K562 (cell line): ENCODE measurements around the gene MAP2. TPM values are rescaled to one million over a fixed set of nuclear protein-coding genes. Genes with fewer than 3 reads are reported as not detected.

Source experiments
- ATAC-seq: fragments of 200-7000 bp; cut with Tn5 transposase; 3 replicates; pipeline ENCODE4 v1.9.1; 2020; ENCODE audit warnings: moderate library complexity
- BruUV-seq: library from RNA; stranded (reverse); fragments of 400-500 nt; replicated peaks from 2 replicates; lab custom pipeline; 2021; lab: Mats Ljungman, UMichigan
- CTCF ChIA-PET: fragments of 300-600 bp; formaldehyde crosslinking; extraction: SDS; loops from one replicate; lab custom pipeline; 2021; ENCODE audit warnings: low intra/inter-chr PET ratio; lab: Yijun Ruan, JAX
- POLR2A ChIA-PET: fragments of 300-600, 350-650 bp; sonication (Branson Sonifier 250); formaldehyde crosslinking; extraction: SDS; loops from one replicate; lab custom pipeline; 2021; ENCODE audit warnings: antibody characterized with exemption, inconsistent platforms; lab: Yijun Ruan, JAX
- DNase-seq, 4 experiments: peaks; one replicate each; pipeline versions ENCODE4 v3.0.0 to v3.0.0-alpha.2; 2011 to 2018; ENCODE audit warnings: low spot score in 3 of 4, mixed read lengths in 3 of 4; ENCODE audit errors: extremely low read depth in 1 of 4
- FAIRE-seq: peaks from 2 replicates; lab custom pipeline; 2011; peaks lifted over from hg19 to GRCh38; lab: Jason Lieb, UNC
- H2AFZ ChIP-seq: 2 replicates; pipeline ENCODE4 v1.6.0; 2011; ENCODE audit warnings: low read depth, low read length, control low read depth, inconsistent platforms
- H3K27ac ChIP-seq: fragments of 200-600 bp; 3 replicates; pipeline ENCODE4 v1.8.0; 2011; ENCODE audit warnings: low read depth, mild to moderate bottlenecking, control low read depth, inconsistent platforms, low read length, moderate library complexity, mixed read lengths; ENCODE audit errors: extremely low read depth
- H3K27me3 ChIP-seq, 2 experiments: fragments of 300-600 bp in 1 of 2; 2 replicates in 1 of 2; 3 replicates in 1 of 2; pipeline versions ENCODE4 v1.6.0 to v1.8.0; 2011; ENCODE audit warnings: inconsistent platforms in 2 of 2, low read length in 2 of 2, mild to moderate bottlenecking in 1 of 2, mixed read lengths in 1 of 2, moderate library complexity in 1 of 2; ENCODE audit not compliant: control insufficient read depth in 2 of 2, insufficient read depth in 2 of 2
- H3K36me3 ChIP-seq: fragments of 300-600 bp; 3 replicates; pipeline ENCODE4 v1.8.0; 2011; ENCODE audit warnings: mild to moderate bottlenecking, low read length, inconsistent platforms; ENCODE audit not compliant: control insufficient read depth, insufficient read depth
- H3K4me1 ChIP-seq, 2 experiments: fragments of 200-600 bp in 1 of 2; replicated peaks in 1 of 2; 2 replicates in 1 of 2; 3 replicates in 1 of 2; pipeline versions ENCODE4 v1.5.1 to v1.8.0; 2011; ENCODE audit warnings: inconsistent platforms in 2 of 2, low read length in 2 of 2, mild to moderate bottlenecking in 1 of 2, mixed read lengths in 1 of 2, moderate library complexity in 1 of 2; ENCODE audit not compliant: control insufficient read depth in 2 of 2, insufficient read depth in 2 of 2
- H3K4me2 ChIP-seq: 2 replicates; pipeline ENCODE4 v1.6.1; 2011; ENCODE audit warnings: low read length, control low read depth, inconsistent platforms, mixed read lengths; ENCODE audit not compliant: insufficient read depth
- H3K4me3 ChIP-seq: fragments of 200-600 bp; sonication (generic), shearing (Covaris generic); 2 replicates; pipeline ENCODE4 v1.5.1; 2016; ENCODE audit warnings: control low read depth, inconsistent platforms
- H3K79me2 ChIP-seq: fragments of 200-600 bp; 3 replicates; pipeline ENCODE4 v1.8.0; 2011; ENCODE audit warnings: low read length, inconsistent platforms; ENCODE audit not compliant: control insufficient read depth, insufficient read depth
- H3K9ac ChIP-seq, 2 experiments: 2 replicates each; pipeline versions ENCODE4 v1.6.0 to v1.6.1; 2011; ENCODE audit warnings: low read depth in 2 of 2, low read length in 2 of 2, control low read depth in 1 of 2, inconsistent platforms in 1 of 2, mild to moderate bottlenecking in 1 of 2, mixed read lengths in 1 of 2; ENCODE audit not compliant: insufficient read depth in 1 of 2
- H3K9me1 ChIP-seq: one replicate; pipeline ENCODE4 v1.6.0; 2011; ENCODE audit warnings: inconsistent platforms, mild to moderate bottlenecking, low read length, moderate library complexity; ENCODE audit not compliant: control insufficient read depth, insufficient read depth
- H3K9me3 ChIP-seq: replicated peaks from 2 replicates; pipeline ENCODE4 v1.5.1; 2011; ENCODE audit warnings: low read depth, low read length, inconsistent platforms; ENCODE audit not compliant: control insufficient read depth, insufficient read depth
- H4K20me1 ChIP-seq: replicated peaks from 2 replicates; pipeline ENCODE4 v1.6.1; 2011; ENCODE audit warnings: low read length, inconsistent platforms, mixed read lengths; ENCODE audit not compliant: control insufficient read depth, insufficient read depth
- BRD9 ChIP-seq: fragments of 450-650 bp; IDR thresholded peaks from 2 replicates; pipeline ENCODE4 v1.6.1; 2018; ENCODE audit warnings: low read depth; ENCODE audit not compliant: partially characterized antibody
- CBFB ChIP-seq: sonication (generic); formaldehyde crosslinking; IDR thresholded peaks from 2 replicates; pipeline ENCODE4 v1.4.0; 2020; ENCODE audit warnings: mild to moderate bottlenecking, missing genetic modification reagents
- HCFC1 ChIP-seq: IDR thresholded peaks from 2 replicates; pipeline ENCODE4 v1.6.1; 2012; ENCODE audit warnings: low read depth, low read length, improper control_type of control experiment
- HNRNPUL1 ChIP-seq: fragments of 200-400 bp; formaldehyde crosslinking; IDR thresholded peaks from 2 replicates; pipeline ENCODE4 v1.6.1; 2017; ENCODE audit warnings: low read length
- MTA3 ChIP-seq: fragments of 450-650 bp; formaldehyde crosslinking; IDR thresholded peaks from 2 replicates; pipeline ENCODE4 v1.6.1; 2017; ENCODE audit warnings: mild to moderate bottlenecking, borderline replicate concordance
- NELFE ChIP-seq: IDR thresholded peaks from 2 replicates; pipeline ENCODE4 v1.6.1; 2011; ENCODE audit warnings: mild to moderate bottlenecking; ENCODE audit not compliant: insufficient read depth, insufficient read length
- OTX1 ChIP-seq: fragments of 450-650 bp; formaldehyde crosslinking; IDR thresholded peaks from 2 replicates; pipeline ENCODE4 v1.4.0; 2022; ENCODE audit warnings: mild to moderate bottlenecking
- RNF2 ChIP-seq: sonication (generic); IDR thresholded peaks from 2 replicates; pipeline ENCODE4 v1.6.1; 2016
- SMARCA5 ChIP-seq: fragments of 450-650 bp; IDR thresholded peaks from 2 replicates; pipeline ENCODE4 v1.6.1; 2016
- SP1 ChIP-seq: sonication (generic); formaldehyde crosslinking; IDR thresholded peaks from 2 replicates; pipeline ENCODE4 v1.8.1; 2022; ENCODE audit warnings: mild to moderate bottlenecking, missing genetic modification reagents
- WGBS: fragments of 100-300 bp; shearing (Covaris generic); methylation state at CpG from one replicate; pipeline ENCODE4 v1.1.6; 2016; ENCODE audit warnings: low coverage, mixed read lengths; ENCODE audit not compliant: insufficient coverage; ENCODE audit errors: missing lambda C conversion rate; 5-methylcytosine and 5-hydroxymethylcytosine counted together
- in situ Hi-C: fragments of 300-500 bp; cut with MboI; formaldehyde crosslinking; loops from 4 replicates; pipeline ENCODE4 v1.15.0; 2018; ENCODE audit warnings: inconsistent platforms, mixed read lengths
- intact Hi-C: fragments of 100-400 bp; cut with micrococcal nuclease; formaldehyde crosslinking; loops from 2 replicates; pipeline ENCODE4 v1.14.2; 2022
- polyA plus RNA-seq, 8 experiments: library from polyadenylated mRNA; depleted of rRNA in 4 of 8; stranded (reverse) in 5 of 8; unstranded in 3 of 8; fragments of >200 nt; fragmentation: Nextera tagmentation in 2 of 8; fragmentation: Illumina TruSeq in 1 of 8; extraction: Ambion mirVana in 2 of 8; extraction: Trizol in 1 of 8; gene quantifications; 2 replicates each; pipeline versions ENCODE4 v1.2.1 to v1.2.3, GENCODE V29; 2011 to 2014; ENCODE audit warnings: inconsistent platforms in 1 of 8, missing spikeins in 1 of 8
- total RNA-seq, 7 experiments: library from RNA; depleted of rRNA in 6 of 7; stranded (reverse); fragments of >200 nt in 6 of 7; fragmentation: Illumina TruSeq in 2 of 7; extraction: Trizol in 2 of 7; gene quantifications; 2 replicates each; pipeline versions ENCODE4 v1.2.1 to v1.2.3, GENCODE V29; 2011 to 2021; ENCODE audit warnings: low replicate concordance in 1 of 7
- TF ChIP-seq, protein P1 (sequence below): fragments of 250-450 bp; sonication (Bioruptor Pico); IDR thresholded peaks from 2 replicates; pipeline ENCODE4 v1.4.0; 2020; ENCODE audit warnings: mild to moderate bottlenecking, moderate library complexity
- TF ChIP-seq, protein P2 (sequence below): sonication (generic); formaldehyde crosslinking; IDR thresholded peaks from 2 replicates; pipeline ENCODE4 v1.8.0; 2022; ENCODE audit warnings: mild to moderate bottlenecking, missing genetic modification reagents, borderline replicate concordance
- TF ChIP-seq, protein P3 (sequence below): fragments of 450-650 bp; IDR thresholded peaks from one replicate; pipeline ENCODE4 v1.6.1; 2018; ENCODE audit warnings: mild to moderate bottlenecking, moderate library complexity; ENCODE audit not compliant: partially characterized antibody

The MAP2 gene
- total and polyA plus RNA-seq, 9 of the 15 experiments (the other 6 are each of a cell fraction or from before 2014, with no cell fraction given), result 0.13 TPM; not detected in 8

DNA sequence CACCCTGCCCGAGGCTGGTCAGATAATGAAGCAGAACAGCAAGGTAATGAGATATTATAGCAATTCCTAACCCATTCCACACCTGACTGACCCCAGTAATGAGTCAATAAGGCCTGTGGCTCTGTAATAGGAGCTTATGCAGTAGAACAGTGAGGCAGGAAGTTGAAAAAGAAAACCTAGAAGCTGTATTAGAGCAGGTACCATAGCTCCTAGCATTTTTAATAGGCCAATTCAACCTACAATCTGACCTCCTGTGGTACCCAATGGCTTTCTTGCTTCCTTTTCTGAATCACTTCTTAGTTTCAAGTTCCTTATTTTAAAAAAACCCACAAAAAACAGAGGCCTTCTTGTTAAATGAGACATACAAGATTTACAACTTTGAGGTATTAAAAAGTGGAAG lies 43.6 kb upstream of the MAP2 start:
- Histone ChIP-seq H3K79me2 (no peaks in the 10 kb centered on the region), H3K27me3 (no peaks in the 10 kb centered on the region), H3K27ac (no peak overlapping the region), H3K9ac (no peak overlapping the region), H3K9me3 (no peaks in the 10 kb centered on the region; the same call in 1 of the 2 replicates), H2AFZ (no peak overlapping the region), H4K20me1 (no peaks in the 10 kb centered on the region), H3K4me1 (no peaks in the 10 kb centered on the region), H3K4me3 (no peak overlapping the region), H3K4me2 (no peak overlapping the region), H3K9me1 (no peaks in the 10 kb centered on the region), H3K36me3 (no peaks in the 10 kb centered on the region)
- BruUV-seq, result no TSS peak
- POLR2A ChIA-PET, result no interaction called here
- DNase-seq (no peak), ATAC-seq (no peak), FAIRE-seq (no peak)
- no peak for TF ChIP-seq HNRNPUL1
- intact Hi-C loops (no loop called here), in situ Hi-C loops (no loop called here)
- CTCF ChIA-PET, result no interaction called here
- WGBS, result 0% methylated on average over 1 of the region's 1 CpG

DNA sequence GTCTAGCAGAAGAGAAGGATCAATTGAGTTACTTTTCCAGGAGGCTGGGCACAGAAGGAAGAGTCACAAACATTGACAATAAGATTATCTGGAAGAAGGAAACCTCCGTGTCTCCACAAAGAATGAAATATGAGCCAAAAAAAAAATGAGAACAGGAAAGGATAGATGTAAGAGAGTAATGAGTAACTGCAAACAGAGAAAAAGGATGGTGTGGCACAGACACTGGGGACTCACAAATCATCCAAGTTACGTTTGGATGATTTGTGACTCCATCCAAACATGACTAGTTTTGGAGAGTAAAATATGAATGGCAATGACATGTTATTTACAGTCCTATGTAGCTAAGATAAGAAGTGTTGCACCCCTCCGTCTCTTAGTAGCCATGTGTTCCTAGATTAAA lies 42.8 kb upstream of the MAP2 start:
- Histone ChIP-seq H3K79me2 (no peaks in the 10 kb centered on the region), H3K4me1 (no peaks in the 10 kb centered on the region), H2AFZ (no peak overlapping the region), H3K27me3 (no peaks in the 10 kb centered on the region), H3K27ac (no peak overlapping the region), H3K9me1 (no peaks in the 10 kb centered on the region), H3K36me3 (no peaks in the 10 kb centered on the region), H3K9ac (no peak overlapping the region), H3K4me2 (no peak overlapping the region), H3K9me3 (no peaks in the 10 kb centered on the region; the same call in 1 of the 2 replicates), H4K20me1 (no peaks in the 10 kb centered on the region), H3K4me3 (no peak overlapping the region)
- POLR2A ChIA-PET, result no interaction called here
- intact Hi-C loops, result no loop called here
- in situ Hi-C loops, result no loop called here
- BruUV-seq, result no TSS peak
- DNase-seq, result no peak
- 0% methylated on average over 3 of the region's 3 CpGs for WGBS
- FAIRE-seq, result no peak
- CTCF ChIA-PET, result no interaction called here
- ATAC-seq, result no peak
- TF ChIP-seq CBFB (CRISPR knock-in tag) (no peak), MTA3 (no peak), SMARCA5 (no peak), BRD9 (no peak), RNF2 (no peak), HCFC1 (no peak), OTX1 (CRISPR knock-in tag) (no peak), SP1 (CRISPR knock-in tag) (no peak), NELFE (no peak)
- TF ChIP-seq, protein P1, sequence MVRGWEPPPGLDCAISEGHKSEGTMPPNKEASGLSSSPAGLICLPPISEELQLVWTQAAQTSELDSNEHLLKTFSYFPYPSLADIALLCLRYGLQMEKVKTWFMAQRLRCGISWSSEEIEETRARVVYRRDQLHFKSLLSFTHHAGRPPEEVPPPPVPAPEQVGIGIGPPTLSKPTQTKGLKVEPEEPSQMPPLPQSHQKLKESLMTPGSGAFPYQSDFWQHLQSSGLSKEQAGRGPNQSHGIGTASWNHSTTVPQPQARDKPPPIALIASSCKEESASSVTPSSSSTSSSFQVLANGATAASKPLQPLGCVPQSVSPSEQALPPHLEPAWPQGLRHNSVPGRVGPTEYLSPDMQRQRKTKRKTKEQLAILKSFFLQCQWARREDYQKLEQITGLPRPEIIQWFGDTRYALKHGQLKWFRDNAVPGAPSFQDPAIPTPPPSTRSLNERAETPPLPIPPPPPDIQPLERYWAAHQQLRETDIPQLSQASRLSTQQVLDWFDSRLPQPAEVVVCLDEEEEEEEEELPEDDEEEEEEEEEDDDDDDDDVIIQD (CRISPR knock-in tag), result no peak
- TF ChIP-seq, protein P2, sequence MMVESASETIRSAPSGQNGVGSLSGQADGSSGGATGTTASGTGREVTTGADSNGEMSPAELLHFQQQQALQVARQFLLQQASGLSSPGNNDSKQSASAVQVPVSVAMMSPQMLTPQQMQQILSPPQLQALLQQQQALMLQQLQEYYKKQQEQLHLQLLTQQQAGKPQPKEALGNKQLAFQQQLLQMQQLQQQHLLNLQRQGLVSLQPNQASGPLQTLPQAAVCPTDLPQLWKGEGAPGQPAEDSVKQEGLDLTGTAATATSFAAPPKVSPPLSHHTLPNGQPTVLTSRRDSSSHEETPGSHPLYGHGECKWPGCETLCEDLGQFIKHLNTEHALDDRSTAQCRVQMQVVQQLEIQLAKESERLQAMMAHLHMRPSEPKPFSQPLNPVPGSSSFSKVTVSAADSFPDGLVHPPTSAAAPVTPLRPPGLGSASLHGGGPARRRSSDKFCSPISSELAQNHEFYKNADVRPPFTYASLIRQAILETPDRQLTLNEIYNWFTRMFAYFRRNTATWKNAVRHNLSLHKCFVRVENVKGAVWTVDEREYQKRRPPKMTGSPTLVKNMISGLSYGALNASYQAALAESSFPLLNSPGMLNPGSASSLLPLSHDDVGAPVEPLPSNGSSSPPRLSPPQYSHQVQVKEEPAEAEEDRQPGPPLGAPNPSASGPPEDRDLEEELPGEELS (CRISPR knock-in tag), result no peak
- TF ChIP-seq, protein P3, sequence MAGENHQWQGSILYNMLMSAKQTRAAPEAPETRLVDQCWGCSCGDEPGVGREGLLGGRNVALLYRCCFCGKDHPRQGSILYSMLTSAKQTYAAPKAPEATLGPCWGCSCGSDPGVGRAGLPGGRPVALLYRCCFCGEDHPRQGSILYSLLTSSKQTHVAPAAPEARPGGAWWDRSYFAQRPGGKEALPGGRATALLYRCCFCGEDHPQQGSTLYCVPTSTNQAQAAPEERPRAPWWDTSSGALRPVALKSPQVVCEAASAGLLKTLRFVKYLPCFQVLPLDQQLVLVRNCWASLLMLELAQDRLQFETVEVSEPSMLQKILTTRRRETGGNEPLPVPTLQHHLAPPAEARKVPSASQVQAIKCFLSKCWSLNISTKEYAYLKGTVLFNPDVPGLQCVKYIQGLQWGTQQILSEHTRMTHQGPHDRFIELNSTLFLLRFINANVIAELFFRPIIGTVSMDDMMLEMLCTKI, result no peak
